Activated naive CD8-positive, alpha-beta T cell treated with anti-CD3 and anti-CD28 coated beads, Interleukin-2, amount 50 U/mL, for 24 hours (primary cell): ENCODE results near the gene DLX1.

ENCODE experiments used
- ATAC-seq: fragments of 150-1000 bp; cut with Tn5 transposase; one replicate; pipeline ENCODE4 v1.10.0; 2021
- DNase-seq: peaks from one replicate; pipeline ENCODE4 v3.0.0; 2021
- H3K27ac Mint-ChIP-seq: one replicate; pipeline ENCODE4 v1.8.0; 2021; ENCODE audit warnings: mild to moderate bottlenecking, mixed read lengths
- H3K27me3 Mint-ChIP-seq: one replicate; pipeline ENCODE4 v1.8.0; 2021; ENCODE audit warnings: mixed read lengths
- H3K36me3 Mint-ChIP-seq: one replicate; pipeline ENCODE4 v1.8.0; 2021; ENCODE audit warnings: low read depth, mixed read lengths
- H3K4me1 Mint-ChIP-seq: one replicate; pipeline ENCODE4 v1.8.0; 2021; ENCODE audit warnings: mixed read lengths
- H3K4me3 Mint-ChIP-seq: one replicate; pipeline ENCODE4 v1.8.0; 2021; ENCODE audit warnings: mild to moderate bottlenecking, moderate library complexity, mixed read lengths
- H3K9me3 Mint-ChIP-seq: one replicate; pipeline ENCODE4 v1.8.0; 2021; ENCODE audit warnings: mixed read lengths

The DLX1 gene

DNA sequence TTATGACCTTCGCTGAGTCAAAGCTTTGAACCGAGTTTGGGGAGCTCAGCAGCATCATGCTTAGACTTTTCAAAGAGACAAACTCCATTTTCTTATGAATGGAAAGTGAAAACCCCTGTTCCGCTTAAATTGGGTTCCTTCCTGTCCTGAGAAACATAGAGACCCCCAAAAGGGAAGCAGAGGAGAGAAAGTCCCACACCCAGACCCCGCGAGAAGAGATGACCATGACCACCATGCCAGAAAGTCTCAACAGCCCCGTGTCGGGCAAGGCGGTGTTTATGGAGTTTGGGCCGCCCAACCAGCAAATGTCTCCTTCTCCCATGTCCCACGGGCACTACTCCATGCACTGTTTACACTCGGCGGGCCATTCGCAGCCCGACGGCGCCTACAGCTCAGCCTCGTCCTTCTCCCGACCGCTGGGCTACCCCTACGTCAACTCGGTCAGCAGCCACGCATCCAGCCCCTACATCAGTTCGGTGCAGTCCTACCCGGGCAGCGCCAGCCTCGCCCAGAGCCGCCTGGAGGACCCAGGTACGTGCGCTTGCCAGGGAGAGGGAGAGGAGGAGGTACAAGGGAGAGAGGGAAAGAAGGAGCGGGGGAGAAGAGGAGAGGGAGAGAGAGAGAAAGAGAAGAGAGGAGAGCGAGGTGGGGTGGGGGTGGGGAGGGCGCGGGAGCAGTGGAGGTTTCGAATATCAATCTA, at the start of gene DLX1:
Gene DLX1, plus strand, starts transcription at position 48 of the 700 bp plus-strand sequence. Its CDS starts 171 bp downstream, at position 219.
- peaks cover 97% of the 10 kb centered on the region for H3K27me3 Mint-ChIP-seq
- ATAC-seq (no peak), DNase-seq (no peak)
- peaks cover 4% of the 10 kb centered on the region for H3K36me3 Mint-ChIP-seq
- H3K27ac Mint-ChIP-seq: peak within 1 kb of the TSS; percentile 56
- H3K4me3 Mint-ChIP-seq: peak within 1 kb of the TSS; percentile 78
- H3K4me1 Mint-ChIP-seq: peaks cover 44% of the 10 kb centered on the region
- H3K9me3 Mint-ChIP-seq: no peaks in the 10 kb centered on the region

DNA sequence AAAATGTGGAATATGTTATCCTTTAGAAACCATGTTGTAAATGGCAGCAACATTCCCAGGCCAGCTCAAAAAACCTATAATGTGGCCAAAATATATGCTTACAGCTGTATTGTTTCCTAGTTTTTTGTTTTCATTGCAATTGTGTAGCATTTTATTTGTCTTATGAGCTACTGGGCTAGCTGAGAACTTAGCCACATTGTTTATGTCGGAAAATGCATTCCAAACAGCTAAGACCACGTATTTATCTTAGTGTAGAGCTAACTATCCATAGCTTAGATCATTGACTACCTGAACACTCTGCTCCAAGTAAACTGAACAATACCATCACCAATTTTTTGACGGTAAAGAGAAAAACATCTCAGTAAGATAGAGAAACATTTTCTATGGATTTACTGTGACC, 47.2 kb upstream of the DLX1 start:
- H3K4me3 Mint-ChIP-seq: no peak overlapping the region
- H3K4me1 Mint-ChIP-seq: no peaks in the 10 kb centered on the region
- DNase-seq: no peak
- no peak for ATAC-seq
- no peaks in the 10 kb centered on the region for H3K9me3 Mint-ChIP-seq
- H3K36me3 Mint-ChIP-seq: no peaks in the 10 kb centered on the region
- no peak overlapping the region for H3K27ac Mint-ChIP-seq
- H3K27me3 Mint-ChIP-seq: no peaks in the 10 kb centered on the region

DNA sequence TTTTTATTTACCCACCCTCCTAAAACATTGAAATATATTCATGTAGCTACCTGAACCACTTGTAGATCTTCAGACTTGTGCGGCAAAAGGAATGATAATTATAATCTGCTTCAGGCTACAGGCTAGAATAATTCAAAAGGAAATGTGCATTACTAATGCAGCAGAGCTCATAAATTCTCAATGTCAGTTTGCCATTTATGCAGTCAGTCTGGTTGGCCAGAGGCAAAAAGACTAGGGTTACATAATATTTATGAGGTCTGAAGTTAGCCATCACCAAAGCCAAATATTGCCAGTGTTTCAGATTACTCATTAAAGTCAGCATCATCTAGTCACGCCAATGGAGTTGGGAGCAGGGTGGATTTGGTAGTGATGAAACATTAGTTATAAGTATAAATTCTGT, 46.7 kb upstream of the DLX1 start:
- Mint-ChIP-seq H3K4me3 (no peak overlapping the region), H3K27ac (no peak overlapping the region), H3K27me3 (no peaks in the 10 kb centered on the region), H3K9me3 (no peaks in the 10 kb centered on the region), H3K36me3 (no peaks in the 10 kb centered on the region), H3K4me1 (no peaks in the 10 kb centered on the region)
- no peak for ATAC-seq
- DNase-seq: no peak

DNA sequence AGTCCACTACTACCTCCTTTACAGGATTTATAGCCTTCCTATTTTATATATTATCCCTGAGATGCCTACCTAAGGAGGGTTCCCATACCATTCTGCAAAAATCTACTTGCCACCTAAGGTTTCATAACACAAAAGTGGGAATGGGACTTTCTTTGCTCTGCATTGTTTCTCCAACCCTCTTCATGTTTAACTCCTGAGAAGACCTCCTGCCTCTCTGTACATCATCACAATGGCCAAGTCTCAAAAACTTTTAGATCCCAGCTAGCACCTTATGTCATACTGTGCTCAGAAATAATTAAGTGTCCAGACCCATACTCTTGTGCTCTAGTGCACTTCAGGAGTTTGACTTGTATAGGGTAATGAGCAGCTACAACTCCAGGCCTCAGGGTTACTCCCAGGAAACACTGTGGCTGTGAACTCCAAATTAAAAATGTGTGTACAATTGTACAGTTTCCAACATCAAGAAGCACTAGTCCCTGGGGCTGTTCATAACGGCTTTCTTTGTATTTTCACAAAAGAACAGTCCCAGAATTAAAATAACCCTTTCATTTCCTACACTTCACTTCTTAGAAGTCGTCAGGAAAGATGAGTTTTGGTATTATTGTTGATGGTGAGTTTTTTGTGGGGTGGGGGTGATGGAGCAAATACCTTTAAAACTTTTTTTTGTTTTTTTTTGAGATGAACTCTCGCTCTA, 46.1 kb upstream of the DLX1 start:
- Mint-ChIP-seq H3K36me3 (no peaks in the 10 kb centered on the region), H3K27ac (no peak overlapping the region), H3K27me3 (no peaks in the 10 kb centered on the region), H3K9me3 (no peaks in the 10 kb centered on the region), H3K4me1 (no peaks in the 10 kb centered on the region), H3K4me3 (no peak overlapping the region)
- ATAC-seq: no peak
- no peak for DNase-seq

DNA sequence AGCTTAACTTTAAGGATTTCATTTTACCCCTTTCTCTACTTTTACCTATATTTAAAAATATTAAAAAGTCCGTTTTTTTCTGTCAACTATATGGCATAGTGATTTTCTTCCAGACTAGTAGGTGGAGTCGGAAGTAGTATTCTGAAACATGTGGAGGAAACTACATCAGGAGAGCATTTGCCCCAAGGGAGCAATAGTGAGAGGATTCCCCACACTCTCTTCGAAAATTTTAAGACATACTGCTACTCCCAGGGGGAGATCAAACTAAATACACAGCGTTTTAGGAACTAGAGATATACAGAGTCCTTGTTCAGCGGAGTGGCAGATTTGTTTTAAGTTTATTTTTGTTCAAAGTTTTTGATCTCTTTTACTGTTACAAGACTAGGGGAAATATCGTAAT, 45.0 kb upstream of the DLX1 start:
- no peaks in the 10 kb centered on the region for H3K4me1 Mint-ChIP-seq
- H3K27ac Mint-ChIP-seq: no peak overlapping the region
- H3K36me3 Mint-ChIP-seq: no peaks in the 10 kb centered on the region
- no peaks in the 10 kb centered on the region for H3K9me3 Mint-ChIP-seq
- ATAC-seq (no peak), DNase-seq (no peak)
- H3K27me3 Mint-ChIP-seq: no peaks in the 10 kb centered on the region
- H3K4me3 Mint-ChIP-seq: no peak overlapping the region

DNA sequence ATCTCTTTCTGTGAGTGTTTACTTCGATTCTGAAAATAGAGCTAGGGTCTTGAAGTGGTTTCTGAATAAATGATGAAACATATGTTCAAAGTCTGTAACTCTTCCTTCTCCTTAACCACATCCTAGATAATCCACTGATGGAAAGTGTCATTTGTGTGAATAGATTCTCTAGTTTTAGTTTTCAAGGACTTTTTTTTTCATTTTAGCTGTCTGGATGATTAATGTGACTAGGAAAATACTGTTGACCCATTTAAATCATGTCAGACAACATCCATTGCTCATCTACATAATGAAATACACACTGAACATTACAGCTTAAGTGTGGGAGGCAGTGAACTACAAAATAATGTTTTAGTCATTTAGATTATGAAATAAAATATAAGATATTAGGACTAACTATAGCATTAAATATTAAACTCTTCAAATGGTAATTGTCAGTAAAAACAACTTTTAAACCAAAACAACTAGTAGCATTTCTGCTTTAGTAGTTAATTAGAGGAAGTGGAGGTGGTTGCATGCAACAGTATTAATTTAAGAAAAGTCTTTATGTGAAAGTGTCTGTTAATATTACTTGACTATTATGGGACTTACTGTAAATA, 39.1 kb upstream of the DLX1 start:
- DNase-seq: no peak
- H3K9me3 Mint-ChIP-seq: no peaks in the 10 kb centered on the region
- no peak overlapping the region for H3K4me3 Mint-ChIP-seq
- peaks cover 2% of the 10 kb centered on the region for H3K4me1 Mint-ChIP-seq
- no peak for ATAC-seq
- no peak overlapping the region for H3K27ac Mint-ChIP-seq
- no peaks in the 10 kb centered on the region for H3K36me3 Mint-ChIP-seq
- no peaks in the 10 kb centered on the region for H3K27me3 Mint-ChIP-seq

DNA sequence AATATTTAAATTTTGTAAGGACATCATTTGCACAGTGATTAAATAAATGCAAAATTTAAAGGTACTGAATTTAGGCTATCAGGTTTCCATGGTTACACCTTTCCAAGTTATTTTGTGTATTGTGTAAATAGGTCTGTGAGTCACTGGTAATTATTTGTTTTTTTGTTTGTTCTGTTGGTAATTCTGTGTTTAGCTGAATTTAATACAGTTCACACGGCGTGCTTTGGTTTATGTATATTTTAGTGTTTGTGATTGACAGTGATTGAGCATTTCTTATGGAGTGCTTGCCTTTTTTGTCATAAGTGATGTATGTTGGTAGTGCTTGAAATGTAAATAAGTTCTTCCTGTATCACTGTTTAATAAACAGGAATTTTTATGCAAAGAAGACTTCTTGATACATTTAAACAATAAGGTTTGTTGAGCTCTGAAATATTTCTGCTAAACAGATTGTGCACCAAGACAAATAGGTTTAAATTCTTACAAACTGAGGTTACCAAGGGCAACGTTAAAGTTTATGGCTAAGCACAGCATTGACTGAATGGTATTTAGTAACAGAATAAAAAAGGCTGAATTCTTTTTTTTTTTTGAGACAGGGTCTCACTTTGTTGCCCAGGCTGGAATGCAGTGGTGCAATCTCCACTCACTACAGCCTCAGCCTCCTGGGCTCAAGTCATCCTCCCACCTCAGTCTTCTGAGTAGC, 38.3 kb upstream of the DLX1 start:
- no peaks in the 10 kb centered on the region for H3K9me3 Mint-ChIP-seq
- H3K4me1 Mint-ChIP-seq: peaks cover 2% of the 10 kb centered on the region

DNA sequence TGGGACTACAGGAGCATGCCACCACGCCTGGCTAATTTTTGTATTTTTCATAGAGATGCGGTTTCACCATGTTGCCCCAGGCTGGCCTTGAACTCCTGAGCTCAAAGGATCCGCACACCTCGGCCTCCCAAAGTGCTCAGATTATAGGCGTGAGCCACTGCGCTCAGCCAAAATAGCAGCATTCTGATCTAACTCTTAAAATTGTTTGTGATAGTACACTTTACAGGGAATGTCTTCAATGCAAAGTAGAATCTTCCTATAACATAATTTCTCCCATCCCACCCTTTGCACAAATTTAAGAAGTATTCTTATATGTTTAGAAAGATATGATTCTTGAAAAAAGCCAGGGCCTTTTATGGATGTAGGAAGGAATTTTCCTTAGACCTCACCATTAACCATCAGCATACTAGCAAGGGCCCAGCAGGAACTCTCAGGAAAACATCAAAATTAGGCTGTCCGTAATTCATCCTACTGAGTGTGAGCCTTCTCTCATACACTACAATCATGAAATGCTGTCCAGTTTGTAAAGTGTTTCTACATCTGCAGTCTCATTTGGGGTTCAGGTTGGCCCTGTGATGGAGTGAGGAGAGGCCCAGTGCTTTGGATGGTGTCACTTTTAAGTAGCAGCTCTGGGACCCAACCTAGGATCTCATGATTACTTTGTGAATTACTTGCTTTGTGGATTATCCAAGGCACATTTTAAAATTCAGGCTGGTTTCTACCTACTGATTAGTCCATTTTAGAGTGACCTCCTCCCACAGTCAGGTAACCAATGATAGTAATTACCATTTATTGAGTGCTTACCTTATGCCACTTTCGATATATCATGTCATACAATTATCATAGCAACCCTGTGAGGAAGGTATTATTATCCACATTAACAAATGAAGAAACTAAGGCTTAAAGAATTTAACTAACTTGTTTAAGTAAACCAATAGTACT, 37.5 kb upstream of the DLX1 start:
- Mint-ChIP-seq H3K4me1 (peaks cover 2% of the 10 kb centered on the region), H3K36me3 (no peaks in the 10 kb centered on the region), H3K9me3 (no peaks in the 10 kb centered on the region), H3K27ac (no peak overlapping the region), H3K27me3 (no peaks in the 10 kb centered on the region), H3K4me3 (no peak overlapping the region)
- DNase-seq (no peak), ATAC-seq (no peak)

More for the DNA sequence above, 38.3 kb upstream of the DLX1 start:
- no peak for DNase-seq
- Mint-ChIP-seq H3K27me3 (no peaks in the 10 kb centered on the region), H3K27ac (no peak overlapping the region), H3K4me3 (no peak overlapping the region), H3K36me3 (no peaks in the 10 kb centered on the region)
- ATAC-seq: no peak

DNA sequence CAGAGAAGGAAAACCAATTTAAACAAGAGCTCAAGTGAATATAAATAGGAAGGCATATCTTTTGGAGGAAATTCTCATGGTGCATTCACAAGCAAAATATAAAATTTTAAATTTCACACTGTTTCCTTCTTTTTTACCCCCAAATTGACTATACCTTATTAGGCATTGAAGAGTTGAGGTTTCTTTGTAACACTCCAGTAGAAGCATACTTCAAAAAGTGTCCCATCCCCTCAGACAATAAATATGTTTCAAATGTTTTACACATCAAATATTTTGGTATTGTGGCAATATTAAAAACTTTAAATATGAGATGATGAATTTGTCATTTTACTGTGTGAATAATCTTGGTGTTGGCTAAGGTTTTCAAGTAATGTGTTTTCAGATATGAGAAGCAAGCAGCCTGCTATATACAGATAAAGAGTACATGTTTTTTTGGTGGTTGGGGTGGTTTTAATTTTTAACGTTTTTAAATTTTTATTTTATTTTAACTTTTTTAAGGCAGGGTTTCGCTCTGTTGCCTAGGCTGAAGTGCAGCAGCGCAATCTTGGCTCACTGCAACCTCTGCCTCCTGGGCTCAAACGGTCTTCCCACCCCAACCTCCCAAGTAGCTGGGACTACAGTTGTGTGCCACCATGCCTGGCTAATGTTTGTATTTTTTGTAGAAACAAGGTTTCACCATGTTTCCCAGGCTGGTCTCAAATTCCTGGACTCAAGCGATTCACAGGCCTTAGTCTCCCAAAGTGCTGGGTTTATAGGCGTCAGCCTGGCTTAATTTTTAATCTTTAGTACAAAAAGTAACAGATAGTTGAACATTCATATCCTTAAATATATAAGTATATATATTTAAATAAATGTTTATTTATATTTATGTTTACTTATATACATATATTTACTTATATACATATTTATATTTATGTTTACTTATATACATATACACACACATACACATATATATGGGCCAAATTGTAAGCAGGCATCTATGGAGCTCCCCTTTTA, 36.5 kb upstream of the DLX1 start:
- H3K27ac Mint-ChIP-seq: no peak overlapping the region
- H3K27me3 Mint-ChIP-seq: no peaks in the 10 kb centered on the region
- DNase-seq (no peak), ATAC-seq (no peak)
- H3K36me3 Mint-ChIP-seq: no peaks in the 10 kb centered on the region
- peaks cover 2% of the 10 kb centered on the region for H3K4me1 Mint-ChIP-seq
- no peak overlapping the region for H3K4me3 Mint-ChIP-seq
- no peaks in the 10 kb centered on the region for H3K9me3 Mint-ChIP-seq

DNA sequence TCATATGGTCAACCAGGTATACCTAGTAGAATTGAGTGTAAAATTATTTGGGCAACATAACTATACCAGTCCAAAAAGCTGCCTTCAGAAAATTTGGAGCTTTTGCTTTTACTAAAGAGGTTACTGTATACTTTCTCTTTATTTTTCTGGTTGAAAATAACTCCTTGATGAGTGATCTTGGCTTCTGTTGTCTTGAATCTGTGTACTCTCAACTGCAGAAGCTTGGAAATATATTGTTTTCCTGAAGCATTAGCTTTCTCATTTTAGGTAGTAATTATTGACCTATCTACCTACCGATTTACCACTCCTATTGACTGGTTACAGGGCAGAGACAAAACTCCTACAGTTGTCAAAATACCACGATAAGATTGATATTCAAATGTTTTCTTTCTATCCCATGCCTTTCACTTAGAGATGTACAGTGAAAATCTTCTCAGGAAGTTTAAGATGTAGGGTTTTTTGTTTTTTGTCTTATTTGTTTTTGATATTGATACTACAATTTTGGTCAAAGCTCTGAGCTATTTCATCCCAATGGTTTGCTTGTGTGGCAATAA, 35.7 kb upstream of the DLX1 start:
- Mint-ChIP-seq H3K36me3 (no peaks in the 10 kb centered on the region), H3K9me3 (no peaks in the 10 kb centered on the region), H3K27ac (no peak overlapping the region), H3K4me3 (no peak overlapping the region), H3K27me3 (no peaks in the 10 kb centered on the region), H3K4me1 (peaks cover 2% of the 10 kb centered on the region)
- no peak for DNase-seq
- no peak for ATAC-seq

DNA sequence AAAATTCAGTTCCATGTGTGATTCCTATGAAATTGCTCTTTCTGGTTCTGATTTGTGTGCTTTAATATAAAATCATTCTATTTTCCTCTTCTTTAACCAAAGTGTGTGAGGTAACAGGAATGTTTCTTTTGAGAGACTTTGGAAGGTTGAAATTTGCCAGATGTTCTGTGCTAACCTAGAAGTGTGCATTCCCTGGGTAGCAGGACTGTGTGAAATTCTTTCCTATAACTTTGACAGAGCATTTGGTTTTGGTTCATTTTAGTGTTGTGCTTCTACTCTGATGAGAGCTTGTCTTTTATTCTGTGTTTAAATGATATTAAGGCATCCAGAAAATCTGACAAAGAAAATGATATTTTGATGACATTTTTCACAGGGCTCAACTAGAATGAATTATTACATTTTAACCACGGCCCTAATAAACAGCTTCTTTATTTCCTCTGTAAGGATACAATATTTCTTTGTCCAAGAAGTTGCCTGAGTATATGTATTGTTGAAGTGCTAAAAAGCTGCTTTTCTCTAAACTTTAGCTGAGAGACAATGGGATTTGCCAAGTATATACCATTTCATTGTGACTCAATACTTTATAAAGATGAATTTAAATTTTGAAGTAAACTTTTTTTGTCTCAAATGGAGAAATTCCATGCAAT, 34.7 kb upstream of the DLX1 start:
- Mint-ChIP-seq H3K9me3 (no peaks in the 10 kb centered on the region), H3K27me3 (no peaks in the 10 kb centered on the region), H3K4me3 (no peak overlapping the region), H3K36me3 (no peaks in the 10 kb centered on the region), H3K27ac (no peak overlapping the region), H3K4me1 (peaks cover 2% of the 10 kb centered on the region)
- DNase-seq: no peak
- no peak for ATAC-seq

DNA sequence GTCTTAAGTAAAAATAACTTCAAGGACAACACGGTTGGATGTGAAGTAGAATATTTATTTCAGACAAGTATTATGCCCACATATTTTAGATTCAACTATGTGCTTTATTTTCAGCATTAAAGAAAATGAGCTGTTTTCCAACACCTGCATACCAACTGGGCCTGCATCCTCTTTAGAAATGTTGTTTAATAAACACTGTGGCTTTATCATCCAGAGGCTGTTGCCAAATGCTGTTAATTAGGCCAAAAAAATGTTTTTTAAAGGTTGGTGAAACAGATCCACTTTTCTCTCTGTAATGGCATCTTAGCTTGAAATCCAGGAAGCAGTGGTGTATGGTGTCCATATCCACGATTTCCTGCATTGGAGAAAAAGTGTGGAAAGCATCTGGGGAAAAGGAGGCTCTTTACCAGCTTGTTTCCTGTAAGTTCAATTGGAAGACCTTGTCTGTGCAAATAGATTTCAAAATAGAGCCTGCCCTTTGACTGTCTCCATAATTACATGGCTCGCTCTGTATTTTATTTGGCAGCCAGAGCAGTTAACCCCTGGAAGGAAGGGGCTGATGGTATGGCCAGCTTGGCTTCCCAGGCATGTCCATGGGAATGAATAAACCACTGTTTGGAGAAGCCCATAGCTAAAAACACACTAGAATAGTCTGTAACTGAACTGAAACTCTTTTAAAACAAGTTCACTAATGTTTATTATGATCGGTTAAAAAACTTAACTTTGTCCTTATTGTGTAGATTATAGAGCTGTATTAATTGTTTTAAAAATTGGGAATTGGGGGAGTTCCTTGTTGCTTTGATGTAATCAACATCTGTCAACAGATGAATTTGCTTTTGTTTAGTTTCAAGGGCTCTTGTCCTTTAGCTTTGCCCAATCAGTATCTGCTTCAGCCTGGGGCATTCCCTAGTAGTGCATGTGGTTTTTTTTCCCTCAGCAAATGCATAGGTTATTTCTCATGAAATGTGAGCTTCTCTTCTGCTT, 33.0 kb upstream of the DLX1 start:
- Mint-ChIP-seq H3K36me3 (no peaks in the 10 kb centered on the region), H3K4me3 (no peak overlapping the region), H3K27me3 (no peaks in the 10 kb centered on the region), H3K9me3 (no peaks in the 10 kb centered on the region), H3K4me1 (no peaks in the 10 kb centered on the region), H3K27ac (no peak overlapping the region)
- DNase-seq (no peak), ATAC-seq (no peak)
